Left ventricle myocardium inferior (tissue), 1 donor: ENCODE results near the gene TRPM2. TPM values are rescaled to one million over a fixed set of nuclear protein-coding genes. Genes with fewer than 3 reads are reported as not detected.

ENCODE experiments used
- DNase-seq: peaks from one replicate; pipeline ENCODE4 v3.0.0-alpha.2; 2020
- H3K27ac ChIP-seq: fragments of 200-600 bp; replicated peaks from 2 replicates; pipeline ENCODE4 v1.8.0; 2021
- H3K27me3 ChIP-seq: fragments of 200-600 bp; 2 replicates; pipeline ENCODE4 v1.8.0; 2021; ENCODE audit warnings: low read depth
- H3K36me3 ChIP-seq: fragments of 200-600 bp; 2 replicates; pipeline ENCODE4 v1.8.0; 2021
- H3K4me1 ChIP-seq: fragments of 200-600 bp; 2 replicates; pipeline ENCODE4 v1.8.0; 2021
- H3K4me3 ChIP-seq: fragments of 200-600 bp; 2 replicates; pipeline ENCODE4 v1.8.0; 2021; ENCODE audit warnings: mild to moderate bottlenecking, moderate library complexity
- H3K9me3 ChIP-seq: fragments of 200-600 bp; replicated peaks from 2 replicates; pipeline ENCODE4 v1.8.0; 2021
- intact Hi-C: fragments of 100-400 bp; cut with micrococcal nuclease; formaldehyde crosslinking; loops from one replicate; pipeline ENCODE4 v1.11.0; 2022
- total RNA-seq: library from RNA; stranded (reverse); fragmentation: NEBNext Ultra II Directional; extraction: Animal tissue kit (Norgen Biotek cat#: 25700); gene quantifications from one replicate; pipeline ENCODE4 v1.2.1, GENCODE V29; 2021
- TF ChIP-seq, protein P1 (sequence below): fragments of 200-600 bp; IDR thresholded peaks from 2 replicates; pipeline ENCODE4 v1.8.0; 2021; ENCODE audit warnings: antibody characterized with exemption, mild to moderate bottlenecking, borderline replicate concordance
- donor health status: DM: no; HTN: yes; CAD: no; lungs with severe emphysema.

The TRPM2 gene
- total RNA-seq, 1 donor from 2014 or later = 1.8 TPM

DNA sequence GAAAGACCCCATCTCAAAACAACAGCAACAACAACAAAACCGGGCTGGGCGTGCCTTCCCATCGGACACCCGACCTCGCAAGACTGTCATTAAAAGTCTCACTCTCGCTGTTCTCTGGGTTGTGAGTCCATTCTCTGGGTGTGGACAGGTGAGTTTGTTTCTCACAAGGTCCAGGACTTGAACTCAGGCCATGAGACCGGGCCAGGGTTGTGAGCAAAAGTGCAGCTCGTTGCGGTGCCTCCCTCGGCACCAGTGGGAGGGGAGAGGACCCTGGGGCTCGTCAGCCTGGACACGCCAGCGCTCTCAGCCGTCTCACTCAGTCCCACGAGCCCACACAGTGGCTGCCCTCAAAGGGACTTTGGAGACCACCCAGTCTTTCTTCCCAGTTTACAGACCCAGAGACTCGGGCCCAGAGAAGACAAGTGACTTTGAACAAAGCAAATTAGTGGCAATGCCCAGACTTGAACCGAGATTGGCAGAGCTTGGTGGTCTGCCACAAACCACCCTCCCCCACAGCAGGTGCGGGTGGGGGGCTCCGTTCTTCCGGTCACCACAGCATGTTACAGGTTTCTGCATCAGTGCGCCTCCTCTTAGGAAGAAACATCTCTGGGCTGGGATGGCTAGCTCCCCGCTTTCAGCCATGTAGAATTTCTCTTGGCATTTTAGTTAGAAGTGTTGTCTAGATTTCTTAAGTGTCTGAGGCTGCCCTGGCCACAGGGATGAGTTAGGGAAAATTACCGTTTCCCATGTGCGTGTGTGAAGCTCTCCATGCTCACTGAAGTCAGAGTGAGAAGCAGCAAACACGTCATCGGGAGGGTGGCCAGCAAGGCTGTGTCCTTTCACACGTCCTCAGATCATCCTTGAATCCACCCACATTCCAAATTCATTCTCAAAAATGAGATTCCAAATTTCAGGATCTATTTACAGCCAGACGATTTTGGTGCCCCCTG lies 130.1 kb downstream of the TRPM2 start:
- Histone ChIP-seq H3K9me3 (peaks cover 3% of the 10 kb centered on the region), H3K4me1 (peaks cover 3% of the 10 kb centered on the region), H3K27me3 (peaks cover 44% of the 10 kb centered on the region), H3K36me3 (no peaks in the 10 kb centered on the region), H3K4me3 (no peak overlapping the region), H3K27ac (no peak overlapping the region)
- TF ChIP-seq, protein P1, sequence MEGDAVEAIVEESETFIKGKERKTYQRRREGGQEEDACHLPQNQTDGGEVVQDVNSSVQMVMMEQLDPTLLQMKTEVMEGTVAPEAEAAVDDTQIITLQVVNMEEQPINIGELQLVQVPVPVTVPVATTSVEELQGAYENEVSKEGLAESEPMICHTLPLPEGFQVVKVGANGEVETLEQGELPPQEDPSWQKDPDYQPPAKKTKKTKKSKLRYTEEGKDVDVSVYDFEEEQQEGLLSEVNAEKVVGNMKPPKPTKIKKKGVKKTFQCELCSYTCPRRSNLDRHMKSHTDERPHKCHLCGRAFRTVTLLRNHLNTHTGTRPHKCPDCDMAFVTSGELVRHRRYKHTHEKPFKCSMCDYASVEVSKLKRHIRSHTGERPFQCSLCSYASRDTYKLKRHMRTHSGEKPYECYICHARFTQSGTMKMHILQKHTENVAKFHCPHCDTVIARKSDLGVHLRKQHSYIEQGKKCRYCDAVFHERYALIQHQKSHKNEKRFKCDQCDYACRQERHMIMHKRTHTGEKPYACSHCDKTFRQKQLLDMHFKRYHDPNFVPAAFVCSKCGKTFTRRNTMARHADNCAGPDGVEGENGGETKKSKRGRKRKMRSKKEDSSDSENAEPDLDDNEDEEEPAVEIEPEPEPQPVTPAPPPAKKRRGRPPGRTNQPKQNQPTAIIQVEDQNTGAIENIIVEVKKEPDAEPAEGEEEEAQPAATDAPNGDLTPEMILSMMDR = no peak
- DNase-seq = no peak
- intact Hi-C loops = no loop called here

- no peak overlapping the region for H3K4me3 ChIP-seq
- H3K27me3 ChIP-seq = peaks cover 54% of the 10 kb centered on the region
- intact Hi-C loops = no loop called here
- no peaks in the 10 kb centered on the region for H3K36me3 ChIP-seq
- no peaks in the 10 kb centered on the region for H3K4me1 ChIP-seq
- DNase-seq = no peak
- H3K9me3 ChIP-seq = peaks cover 3% of the 10 kb centered on the region
- TF ChIP-seq, protein P1 = no peak
- H3K27ac ChIP-seq = no peak overlapping the region
Measured at GRCh38 chr21:44484498-44485253, 131.3 kb downstream of the TRPM2 start.

GRCh38 chr21:44485254-44485793 lies 131.9 kb downstream of the TRPM2 start:
- no peaks in the 10 kb centered on the region for H3K36me3 ChIP-seq
- no peaks in the 10 kb centered on the region for H3K4me1 ChIP-seq
- peak overlapping the region; percentile 36 for H3K4me3 ChIP-seq
- TF ChIP-seq, protein P1 = peak; percentile 26
- peaks cover 59% of the 10 kb centered on the region for H3K27me3 ChIP-seq
- H3K9me3 ChIP-seq = peaks cover 3% of the 10 kb centered on the region
- no peak for DNase-seq
- no peak overlapping the region for H3K27ac ChIP-seq
- intact Hi-C loops = no loop called here

DNA sequence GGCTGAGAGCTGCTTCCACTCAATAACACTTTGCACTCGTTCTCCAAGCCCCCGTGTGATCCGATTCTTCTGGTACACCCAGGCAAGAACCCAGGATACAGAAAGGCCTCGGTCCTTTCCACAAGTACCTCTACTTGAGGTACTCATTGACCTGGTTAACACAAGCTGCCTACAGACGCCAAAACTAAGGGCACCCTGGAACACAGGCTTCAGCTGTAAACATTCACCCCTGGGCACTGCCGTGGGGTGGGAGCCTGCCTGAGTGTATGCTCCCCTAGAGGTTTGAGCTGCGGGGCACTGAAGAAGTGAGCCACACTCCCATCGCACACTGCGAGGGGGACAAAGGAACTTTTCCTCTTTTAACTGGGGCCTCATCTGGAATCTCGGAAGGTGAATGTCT lies 132.4 kb downstream of the TRPM2 start:
- H3K4me3 ChIP-seq = peak overlapping the region; percentile 36

GRCh38 chr21:44486302-44486701 lies 132.9 kb downstream of the TRPM2 start:
- intact Hi-C loops = no loop called here
- H3K27me3 ChIP-seq = peaks cover 69% of the 10 kb centered on the region
- no peaks in the 10 kb centered on the region for H3K36me3 ChIP-seq
- peak overlapping the region; percentile 36 for H3K4me3 ChIP-seq
- H3K27ac ChIP-seq = no peak overlapping the region
- H3K9me3 ChIP-seq = peaks cover 3% of the 10 kb centered on the region
- H3K4me1 ChIP-seq = no peaks in the 10 kb centered on the region
- DNase-seq = no peak
- TF ChIP-seq, protein P1 = no peak

More for the DNA sequence above, 132.4 kb downstream of the TRPM2 start:
- intact Hi-C loops = no loop called here
- peaks cover 3% of the 10 kb centered on the region for H3K9me3 ChIP-seq
- DNase-seq = no peak
- H3K4me1 ChIP-seq = no peaks in the 10 kb centered on the region
- peaks cover 64% of the 10 kb centered on the region for H3K27me3 ChIP-seq
- no peaks in the 10 kb centered on the region for H3K36me3 ChIP-seq
- no peak overlapping the region for H3K27ac ChIP-seq
- TF ChIP-seq, protein P1 = no peak
